DMS79 (cell line): ENCODE data around the gene PLK1.
A peak's percentile ranks its signal among the peaks of the same experiment; 100 is the strongest.
"Not testable (repeated sequence)": the region's sequence is repeated elsewhere in the genome, so short reads cannot be mapped to it uniquely, and the experiment has no call there.

Experiments used
- DNase-seq: peaks from one replicate; lab custom pipeline; 2025; lab: John Stamatoyannopoulos, UW

The PLK1 gene

DNA sequence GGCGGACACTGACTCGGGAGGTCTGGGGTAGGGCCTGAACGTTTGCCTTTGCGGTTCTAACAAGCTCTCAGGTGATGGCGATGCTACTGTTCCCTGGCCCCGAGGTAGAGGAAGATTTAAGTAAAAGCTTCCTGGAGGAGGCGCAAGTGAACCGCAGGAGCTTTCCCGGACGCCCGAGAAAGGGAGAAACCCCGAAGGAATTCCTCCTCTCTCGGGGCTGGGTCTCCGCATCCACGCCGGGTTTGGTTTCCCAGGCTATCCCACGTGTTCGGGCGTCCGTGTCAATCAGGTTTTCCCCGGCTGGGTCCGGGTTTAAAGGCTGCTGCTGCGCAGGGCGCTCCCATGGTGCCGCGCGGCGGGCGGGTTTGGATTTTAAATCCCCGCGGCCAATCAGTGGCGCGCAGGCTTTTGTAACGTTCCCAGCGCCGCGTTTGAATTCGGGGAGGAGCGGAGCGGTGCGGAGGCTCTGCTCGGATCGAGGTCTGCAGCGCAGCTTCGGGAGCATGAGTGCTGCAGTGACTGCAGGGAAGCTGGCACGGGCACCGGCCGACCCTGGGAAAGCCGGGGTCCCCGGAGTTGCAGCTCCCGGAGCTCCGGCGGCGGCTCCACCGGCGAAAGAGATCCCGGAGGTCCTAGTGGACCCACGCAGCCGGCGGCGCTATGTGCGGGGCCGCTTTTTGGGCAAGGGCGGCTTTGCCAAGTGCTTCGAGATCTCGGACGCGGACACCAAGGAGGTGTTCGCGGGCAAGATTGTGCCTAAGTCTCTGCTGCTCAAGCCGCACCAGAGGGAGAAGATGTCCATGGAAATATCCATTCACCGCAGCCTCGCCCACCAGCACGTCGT, at the start of gene PLK1:
Gene PLK1, plus strand, starts transcription at position 460 of the 844 bp plus-strand sequence. Its CDS starts 44 bp downstream, at position 504.
- peak; percentile 78 for DNase-seq

DNA sequence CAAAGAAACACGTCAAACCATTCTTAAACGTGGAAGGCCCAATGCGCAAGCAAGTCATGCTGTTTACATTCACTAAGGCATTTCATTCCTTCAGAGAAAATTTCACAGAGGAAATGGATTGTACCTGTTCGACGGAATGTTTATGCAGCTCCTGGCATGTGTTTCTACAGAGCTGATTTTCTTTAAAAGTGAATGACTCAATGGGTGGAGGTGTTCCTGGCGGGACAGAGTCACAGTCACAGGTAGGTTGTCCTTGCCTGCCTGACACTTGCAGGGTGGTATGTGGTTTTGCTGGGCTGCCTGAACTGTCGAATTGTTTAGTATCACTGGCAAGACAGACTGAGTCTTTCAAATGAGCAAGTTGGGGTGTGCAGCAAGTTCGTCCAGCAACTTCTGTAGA, 49.2 kb upstream of the PLK1 start:
- no peak for DNase-seq

DNA sequence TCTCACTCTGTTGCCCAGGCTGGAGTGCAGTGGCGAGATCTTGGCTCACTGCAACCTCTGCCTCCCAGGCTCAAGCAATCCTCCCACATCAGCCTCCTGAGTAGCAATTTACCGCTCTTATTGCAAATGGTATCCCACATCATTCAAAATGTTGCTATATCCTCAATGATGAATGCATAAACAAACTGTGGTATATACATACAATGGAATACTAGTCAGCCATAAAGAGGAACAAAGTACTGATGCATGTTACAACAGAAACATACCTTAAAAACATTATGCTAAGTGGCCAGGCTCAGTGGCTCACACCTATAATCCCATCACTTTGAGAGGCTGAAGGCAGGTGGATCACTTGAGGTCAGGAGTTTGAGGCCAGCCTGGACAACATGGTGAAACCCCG, 46.8 kb upstream of the PLK1 start:
- not testable (repeated sequence) for DNase-seq

DNA sequence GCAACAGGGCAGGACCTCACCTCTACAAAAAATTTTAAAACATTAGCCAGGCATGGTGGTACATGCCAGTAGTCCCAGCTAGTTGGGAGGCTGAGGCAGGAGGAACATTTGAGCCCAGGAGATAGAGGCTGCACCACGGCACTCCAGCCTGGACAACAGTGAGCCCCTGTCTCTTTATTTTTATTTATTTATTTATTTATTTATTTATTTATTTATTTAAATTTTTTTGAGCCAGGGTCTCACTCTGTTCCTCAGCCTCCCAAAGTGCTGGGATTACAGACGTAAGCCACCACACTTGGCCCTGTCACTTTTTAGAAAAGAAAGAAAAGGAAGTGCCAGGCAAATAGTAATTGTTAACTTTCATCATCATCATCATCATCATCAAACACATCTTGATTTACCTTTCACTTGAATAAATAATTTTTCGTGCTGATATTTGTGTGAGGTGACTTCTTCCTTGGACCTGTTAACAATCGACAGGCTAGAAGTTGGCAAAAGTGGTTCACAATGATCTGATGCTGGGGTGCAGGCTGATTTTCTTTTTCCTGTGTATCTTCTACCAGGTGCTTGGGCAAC, 44.1 kb upstream of the PLK1 start:
- DNase-seq = no peak

DNA sequence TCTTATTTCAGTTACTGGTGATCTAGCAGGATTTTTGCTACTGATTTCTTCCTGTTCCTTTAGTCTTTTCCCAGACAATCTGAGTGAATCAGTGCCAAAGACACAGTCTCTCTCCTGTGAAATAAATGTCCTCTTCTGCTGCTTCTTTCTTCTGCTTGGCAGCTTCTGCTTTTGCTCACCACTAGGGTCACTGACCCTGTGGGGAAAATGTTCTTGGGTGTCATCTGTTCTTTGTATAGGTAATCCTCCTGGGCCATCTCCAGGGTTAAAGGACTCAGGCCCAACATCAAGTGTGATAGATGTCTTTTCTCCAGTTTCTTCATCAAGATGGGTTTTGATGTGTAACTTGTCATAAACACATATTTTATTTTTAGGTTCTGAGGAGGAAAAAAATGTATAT, 42.7 kb upstream of the PLK1 start:
- DNase-seq = no peak

DNA sequence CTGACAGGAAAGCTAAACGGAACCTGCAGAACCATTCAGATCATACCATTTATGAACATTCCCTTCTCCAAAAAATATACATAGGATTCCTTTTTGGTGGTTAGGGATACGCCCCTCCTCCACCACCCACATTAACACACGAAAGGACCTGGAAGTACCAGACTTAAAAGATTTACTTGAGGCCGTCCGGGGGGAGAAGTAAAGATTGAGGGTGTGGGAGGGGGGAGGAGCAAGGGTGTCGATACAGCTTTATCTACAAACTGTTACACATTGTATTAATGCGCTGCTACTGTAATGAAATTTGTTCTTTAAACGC, 38.1 kb upstream of the PLK1 start:
- no peak for DNase-seq

DNA sequence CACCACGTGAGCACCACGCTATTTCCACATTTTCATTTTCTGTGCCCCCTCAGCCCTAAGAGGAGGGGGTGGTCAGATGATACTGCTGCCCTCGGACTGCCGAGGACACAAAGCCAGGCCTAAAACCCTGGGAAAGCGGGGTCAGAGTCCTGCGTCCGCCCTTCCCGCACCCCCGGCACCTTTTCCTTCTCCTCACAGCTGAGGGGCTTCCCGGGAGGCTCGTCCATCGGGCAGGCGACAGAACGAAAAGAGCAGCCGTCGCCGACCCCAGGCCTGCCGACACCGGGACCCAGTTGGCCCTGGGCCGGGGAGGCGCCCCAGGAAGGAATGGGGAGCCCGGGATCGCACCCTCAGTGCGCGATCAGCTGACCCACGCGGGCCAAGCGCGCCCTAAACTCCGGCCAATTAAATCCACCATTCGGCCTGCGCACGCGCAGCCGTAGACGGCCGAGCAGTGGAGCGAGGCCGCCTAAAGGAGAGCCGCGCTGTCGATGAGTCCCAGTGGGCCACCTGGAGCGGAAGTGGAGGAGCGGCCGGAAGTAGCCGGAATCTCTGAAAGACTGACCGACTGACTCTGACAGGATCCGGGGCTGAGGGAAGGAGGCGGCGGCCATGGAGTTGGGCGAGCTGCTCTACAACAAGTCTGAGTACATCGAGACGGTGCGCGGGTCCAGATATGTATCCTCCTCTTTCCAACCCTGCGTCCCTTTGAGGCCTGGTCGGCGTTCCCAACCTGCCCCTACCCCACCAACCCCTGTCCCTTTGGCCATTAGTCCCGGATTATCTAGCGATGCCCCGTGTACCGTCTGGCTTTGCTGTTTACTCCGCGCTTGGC, 37.5 kb upstream of the PLK1 start, which contains the start of the genes DCTN5 and PALB2:
Gene DCTN5, plus strand, starts transcription at position 536 of the 835 bp plus-strand sequence. Its CDS starts 77 bp downstream, at position 613.
Gene PALB2, minus strand, starts transcription at position 380 of the 835 bp plus-strand sequence. Its CDS starts 153 bp downstream, at position 227.
- peak; percentile 80 for DNase-seq

DNA sequence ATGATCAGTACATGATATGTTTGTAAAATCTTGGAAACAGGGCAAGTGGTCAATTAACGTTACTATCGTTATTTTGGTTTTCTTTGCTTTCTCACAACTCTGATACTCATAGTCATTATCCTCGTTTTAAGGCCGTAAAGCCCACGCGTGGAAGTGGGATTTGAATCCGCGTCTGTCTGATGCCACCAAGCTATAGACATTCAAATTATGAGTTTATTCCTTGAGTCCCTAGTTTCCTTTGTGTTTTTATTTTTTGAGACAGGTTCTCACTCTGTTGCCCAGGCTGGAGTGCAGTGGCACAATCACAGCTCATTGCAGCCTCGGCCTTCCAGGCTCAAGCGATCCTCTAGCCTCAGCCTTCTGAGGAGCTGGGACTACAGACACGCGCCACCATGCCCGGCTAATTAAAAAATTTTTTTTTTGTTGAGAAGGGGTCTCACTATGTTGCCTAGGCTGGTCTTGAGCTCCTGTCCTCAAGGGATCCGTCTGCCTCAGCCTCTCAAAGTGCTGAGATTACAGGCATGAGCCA, 36.4 kb upstream of the PLK1 start:
- DNase-seq = no peak

DNA sequence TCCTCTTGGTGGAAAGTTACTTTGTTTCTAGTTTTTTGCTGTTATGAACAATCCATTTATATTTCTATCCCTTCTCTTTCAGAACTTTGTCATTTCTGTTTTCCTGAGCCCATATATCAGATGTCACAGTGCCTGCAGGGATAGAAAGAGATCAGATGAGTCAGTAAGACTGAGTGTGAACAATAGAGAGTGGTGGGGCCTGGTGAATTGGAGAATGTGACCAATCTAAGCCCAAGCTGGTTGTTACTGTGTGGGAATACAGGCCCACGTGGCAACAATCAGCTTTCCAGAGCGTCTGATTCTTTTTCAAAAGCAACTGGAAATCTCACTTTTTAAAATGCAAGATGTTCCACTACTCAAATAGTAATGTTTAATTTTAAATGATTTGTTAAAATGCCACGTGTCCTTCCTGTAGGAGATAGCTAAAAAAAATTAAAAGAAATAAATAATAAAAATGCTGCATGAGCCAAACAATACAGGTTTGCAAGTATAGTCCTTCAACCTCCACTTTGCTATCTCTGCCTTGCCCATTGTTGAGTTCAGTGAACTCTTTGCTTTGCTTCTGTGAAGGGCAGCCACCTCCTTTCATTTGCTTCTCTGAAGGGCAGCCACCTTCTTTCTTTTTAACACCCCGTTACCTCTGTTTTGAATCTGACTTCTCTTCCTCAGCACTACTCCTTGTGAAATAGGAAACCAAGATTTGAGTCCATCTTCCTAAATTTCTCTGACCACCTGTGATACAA, 27.8 kb upstream of the PLK1 start:
- no peak for DNase-seq

DNA sequence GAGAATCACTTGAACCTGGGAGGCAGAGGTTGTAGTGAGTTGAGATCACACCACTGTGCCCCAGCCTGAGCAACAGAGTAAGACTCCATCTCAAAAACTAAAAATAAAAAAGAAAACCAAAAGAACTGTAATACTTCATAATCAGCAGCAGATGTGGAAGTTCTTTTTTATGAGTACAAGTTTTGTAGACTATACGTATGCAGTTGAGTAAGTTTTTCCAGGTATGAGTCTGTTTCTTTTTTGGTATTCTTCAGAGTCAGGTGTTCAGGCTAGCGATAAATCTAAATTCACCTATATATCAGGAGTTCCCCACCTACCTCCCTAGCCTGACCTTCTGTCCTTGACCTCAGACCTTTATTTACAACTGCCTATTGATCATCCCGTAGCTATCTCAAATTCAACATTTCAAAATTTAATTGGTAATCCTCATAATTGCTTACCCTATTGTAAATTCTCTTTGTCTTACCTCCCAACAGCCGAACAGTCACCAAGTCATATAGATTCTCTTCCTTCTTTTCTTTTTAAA, 26.7 kb upstream of the PLK1 start:
- no peak for DNase-seq

DNA sequence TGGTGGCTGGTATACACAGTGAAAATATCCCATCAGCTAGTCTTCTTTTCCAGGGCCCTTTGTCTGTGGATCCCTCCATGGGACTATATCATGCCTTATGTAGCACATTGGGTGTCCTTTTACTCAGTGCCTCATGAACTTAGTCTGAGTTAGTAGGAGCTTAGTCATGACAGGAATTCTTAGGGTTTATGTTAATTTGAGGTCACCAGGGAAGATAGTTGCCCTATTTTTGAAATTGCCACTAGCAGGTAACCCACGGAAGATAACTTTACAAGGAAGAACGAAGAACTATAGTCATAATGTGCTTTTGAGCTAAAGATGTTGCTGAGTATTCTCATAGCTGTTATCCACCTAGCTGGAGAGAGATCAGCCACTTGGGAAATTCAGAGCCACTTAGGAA, 14.8 kb upstream of the PLK1 start:
- DNase-seq = no peak

DNA sequence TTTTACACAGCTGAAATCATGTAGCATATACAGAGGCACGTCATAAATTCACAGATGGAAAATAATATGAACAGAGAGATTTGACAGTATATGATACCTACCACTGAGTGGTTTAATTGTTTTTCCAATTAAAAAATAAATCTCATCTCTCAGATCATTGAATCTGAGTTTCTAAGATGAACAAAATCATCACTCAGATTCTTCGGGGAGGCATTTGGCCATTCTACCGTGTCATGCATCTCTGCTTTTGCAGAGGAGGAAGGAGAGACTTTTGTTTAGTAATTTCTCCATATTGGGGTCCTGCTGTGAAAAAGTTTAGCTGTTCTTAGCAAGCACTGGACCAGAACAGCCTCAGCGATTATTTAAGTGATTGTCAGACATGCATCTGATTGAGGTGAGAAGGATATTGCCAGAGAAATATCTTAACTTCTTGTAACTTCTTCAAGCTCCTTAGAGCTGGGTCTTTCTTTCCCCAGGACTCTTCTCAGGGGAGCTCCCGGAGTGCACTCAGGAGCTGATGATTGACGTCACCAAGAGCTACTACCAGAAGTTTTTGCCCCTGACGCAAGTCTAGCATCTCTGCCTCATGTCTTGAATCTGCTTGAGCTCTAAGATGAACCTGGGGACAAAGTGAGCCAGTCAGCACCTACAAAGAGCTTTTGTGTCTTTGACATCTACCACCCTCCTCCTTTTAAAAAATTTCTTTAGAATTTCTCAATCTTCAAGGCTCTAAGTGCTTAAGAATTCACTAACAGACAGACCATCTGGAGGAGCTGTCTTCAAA, 11.9 kb upstream of the PLK1 start:
- DNase-seq = no peak

DNA sequence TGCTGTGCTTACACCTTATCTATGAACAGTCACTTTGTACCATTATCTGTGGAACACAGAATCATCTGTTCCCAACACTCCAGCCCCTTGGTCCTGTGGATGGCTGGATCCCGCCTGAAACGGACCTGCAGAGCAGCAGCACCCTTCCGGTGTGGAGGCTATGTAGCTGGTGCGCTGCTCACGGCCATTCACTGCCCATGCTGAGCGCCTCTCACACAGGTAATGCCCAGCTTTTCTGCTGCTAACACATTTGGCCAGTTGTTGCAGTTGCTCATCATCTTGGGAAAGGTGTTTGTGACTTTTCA, 11.4 kb upstream of the PLK1 start:
- DNase-seq = no peak

DNA sequence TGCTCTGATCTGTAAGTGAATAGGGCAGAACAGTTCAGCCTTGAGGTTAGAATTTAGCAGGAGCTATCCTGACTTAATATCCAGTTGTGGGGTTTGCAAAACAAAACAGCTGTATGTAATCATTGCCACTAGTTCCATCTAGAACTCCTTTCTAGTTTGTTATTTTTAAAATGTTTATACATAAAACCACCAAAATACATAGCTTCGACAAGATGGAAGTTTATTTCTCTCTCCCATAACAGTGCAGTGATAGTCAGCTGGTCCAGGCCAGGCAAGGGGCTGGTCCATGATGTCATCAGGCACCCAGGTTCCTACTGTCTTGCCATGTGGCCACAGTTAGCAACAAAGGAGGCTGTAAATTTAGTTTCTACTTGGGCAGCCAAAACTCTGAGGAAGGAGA, 10.5 kb upstream of the PLK1 start:
- DNase-seq = no peak

DNA sequence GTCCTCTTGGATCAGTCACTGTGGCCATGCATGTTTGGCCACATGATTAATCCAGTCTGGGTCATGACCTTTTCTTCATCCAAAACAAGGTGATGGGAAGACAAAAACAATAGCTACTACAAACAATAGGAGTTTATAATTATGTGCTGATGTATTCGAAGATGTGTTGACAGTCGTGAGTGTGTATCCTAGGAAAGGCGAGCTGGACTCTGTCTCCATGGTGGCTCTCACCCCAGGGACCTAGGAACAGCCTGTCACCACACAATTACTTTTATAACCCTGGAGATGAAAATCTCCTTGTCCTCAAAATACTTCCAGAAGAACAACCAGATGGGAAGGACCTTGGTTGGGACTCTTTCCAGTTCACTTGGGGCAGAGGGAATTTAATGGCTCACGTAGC, 9.8 kb upstream of the PLK1 start:
- no peak for DNase-seq

DNA sequence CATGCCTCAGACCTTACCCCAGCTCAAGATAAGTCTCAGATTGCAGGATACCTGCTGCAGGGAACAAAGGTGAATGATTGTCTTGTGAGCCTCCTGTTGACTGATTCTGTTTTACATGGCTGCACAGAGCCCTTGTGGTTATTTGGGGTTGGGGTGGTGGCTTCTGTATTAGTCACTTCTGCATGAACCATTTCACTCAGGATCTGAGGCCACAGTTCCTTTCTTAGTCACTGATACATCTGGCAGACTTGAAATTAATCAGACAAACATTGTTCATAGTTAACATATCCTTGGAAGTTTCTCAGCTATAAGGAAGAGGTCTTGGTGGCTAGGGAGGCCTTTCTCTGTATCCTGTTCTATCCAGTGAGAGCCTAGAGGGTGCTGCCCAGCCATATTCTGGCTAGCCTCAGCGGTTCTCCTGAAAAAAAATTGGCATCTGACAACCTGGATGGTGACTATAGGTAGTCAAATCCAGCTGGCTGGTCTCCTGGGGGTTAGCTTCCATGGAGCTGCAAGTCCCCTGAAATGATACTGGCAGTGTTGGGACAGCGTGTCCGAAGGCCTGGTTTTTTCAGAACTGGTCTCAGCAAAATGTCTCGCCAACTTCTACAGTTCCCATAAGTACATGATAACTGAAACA, 8.4 kb upstream of the PLK1 start:
- DNase-seq = no peak

DNA sequence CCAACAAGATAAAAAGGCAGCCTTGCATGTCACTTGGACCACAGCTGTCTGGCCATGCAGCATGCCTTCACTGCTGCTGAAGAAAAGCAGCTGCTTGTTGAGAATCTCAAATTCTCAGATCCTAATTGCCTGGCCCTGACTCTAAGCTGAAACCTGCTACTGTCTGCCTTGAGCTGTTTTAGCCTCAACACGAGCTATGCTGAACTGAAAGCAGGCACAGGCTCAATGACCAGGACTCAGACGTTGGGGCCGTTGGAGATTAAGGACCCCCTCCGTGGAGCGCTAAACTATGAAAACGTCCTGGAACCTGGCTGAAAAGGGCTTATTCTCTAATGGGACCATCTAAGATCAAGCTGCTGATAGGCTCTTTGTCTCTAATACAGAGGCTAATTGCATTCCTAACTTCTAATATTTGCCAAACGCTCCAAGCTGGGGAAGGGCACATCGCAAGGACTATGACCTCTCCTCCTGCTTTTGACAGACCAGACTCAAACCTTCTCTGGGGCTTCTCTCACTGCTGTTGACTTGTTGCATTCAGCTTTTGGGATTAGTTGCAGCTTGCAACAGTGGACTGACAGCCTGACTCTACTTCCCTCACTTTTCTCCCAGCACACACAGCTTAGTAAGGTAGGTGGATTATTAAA, 4.6 kb upstream of the PLK1 start:
- DNase-seq = no peak

DNA sequence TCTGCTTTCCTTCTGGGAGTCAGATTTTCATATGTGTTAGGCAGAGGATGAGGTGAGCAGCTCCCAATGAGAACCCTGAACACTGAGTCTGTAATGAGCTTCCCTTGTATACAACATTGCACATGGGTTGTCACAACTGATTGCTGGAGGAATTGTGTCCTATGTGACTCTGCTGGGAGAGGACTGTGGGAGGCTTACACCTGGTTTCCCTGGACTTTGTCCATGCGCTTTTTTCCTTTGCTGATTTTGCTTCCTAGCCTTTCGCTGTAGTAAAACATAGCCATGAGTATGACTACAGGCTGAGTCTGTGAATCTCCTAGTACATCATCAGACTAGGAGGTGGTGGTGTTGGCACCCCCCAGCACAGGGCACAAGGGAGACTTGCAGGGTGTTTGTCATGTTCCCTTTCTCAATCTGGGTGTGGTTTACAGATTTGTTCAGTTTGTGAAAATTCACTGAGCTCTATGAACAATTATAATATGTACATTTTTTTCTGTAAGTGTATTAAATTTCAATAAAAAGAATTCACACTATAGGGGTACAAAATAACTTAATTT, 1.7 kb upstream of the PLK1 start:
- no peak for DNase-seq

DNA sequence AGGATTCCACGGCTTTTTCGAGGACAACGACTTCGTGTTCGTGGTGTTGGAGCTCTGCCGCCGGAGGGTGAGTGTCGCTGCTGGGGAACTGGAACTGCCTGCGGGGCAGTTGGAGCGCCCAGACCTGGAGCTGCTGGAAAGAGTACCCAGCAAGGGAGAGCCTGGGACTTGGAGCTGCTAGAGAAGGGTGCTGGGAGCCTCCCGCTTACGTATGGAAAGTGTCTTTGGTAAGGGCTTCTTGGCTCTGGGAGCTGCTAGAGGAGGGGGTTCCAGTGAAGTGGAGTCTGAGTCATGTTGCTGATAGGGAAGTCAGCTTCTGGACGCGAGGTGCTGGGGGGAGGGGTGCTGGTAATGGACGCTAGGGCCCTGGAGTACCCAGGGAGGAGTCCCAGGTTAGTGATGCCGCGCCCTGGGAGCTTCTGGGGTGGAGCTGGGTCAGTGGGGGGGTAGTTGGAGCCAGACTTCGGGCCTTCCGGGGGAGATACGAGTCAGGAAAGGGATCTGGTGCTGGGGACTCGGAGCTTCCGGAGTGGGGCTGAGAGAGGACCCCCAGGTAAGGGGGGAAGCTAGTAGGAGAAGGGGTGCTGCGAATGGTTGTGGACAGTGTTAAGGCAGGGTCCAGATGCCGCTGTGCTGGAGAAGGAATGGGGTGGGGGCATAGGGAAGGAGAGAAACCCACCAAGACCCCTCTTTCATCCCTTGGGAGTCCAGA, 741 bp downstream of the PLK1 start:
- peak; percentile 32 for DNase-seq
